HEK293 (cell line): ENCODE data around the gene ZFAND2B.
A peak's percentile ranks its signal among the peaks of the same experiment; 100 is the strongest.

ENCODE experiments used
- CTCF ChIA-PET: fragments of 350-600 bp; formaldehyde crosslinking; extraction: SDS; loops from one replicate; lab custom pipeline; 2021; ENCODE audit warnings: antibody characterized with exemption; lab: Yijun Ruan, JAX
- POLR2A ChIA-PET: fragments of 300-600 bp; formaldehyde crosslinking; extraction: SDS; loops from one replicate; lab custom pipeline; 2020; ENCODE audit warnings: antibody characterized with exemption, inconsistent platforms; lab: Yijun Ruan, JAX
- H3K27ac ChIP-seq: fragments of 200-500 bp; sonication (Bioruptor generic); 2 replicates; pipeline ENCODE4 v1.5.1; 2014; ENCODE audit warnings: low read depth, low read length, control low read depth, inconsistent platforms; ENCODE audit errors: extremely low read depth
- H3K36me3 ChIP-seq, 2 experiments: fragments of 200-500 bp in 1 of 2; sonication (Bioruptor generic) in 1 of 2; 1 replicate in 1 of 2; 2 replicates in 1 of 2; pipeline ENCODE4 v1.5.1; 2014 to 2017; ENCODE audit warnings: inconsistent platforms in 2 of 2, low read length in 2 of 2; ENCODE audit not compliant: control insufficient read depth in 2 of 2, insufficient read depth in 1 of 2
- H3K4me1 ChIP-seq: fragments of 200-500 bp; sonication (Bioruptor generic); 2 replicates; pipeline ENCODE4 v1.5.1; 2014; ENCODE audit warnings: mild to moderate bottlenecking, low read length, inconsistent platforms; ENCODE audit not compliant: control insufficient read depth, insufficient read depth
- H3K4me3 ChIP-seq: 2 replicates; pipeline ENCODE4 v1.5.1; 2011; ENCODE audit warnings: low read depth, mild to moderate bottlenecking, control low read depth, low read length, moderate library complexity
- H3K9me3 ChIP-seq: fragments of 200-500 bp; sonication (Bioruptor generic); 2 replicates; pipeline ENCODE4 v1.5.1; 2014; ENCODE audit warnings: low read depth, low read length, inconsistent platforms; ENCODE audit not compliant: control insufficient read depth, insufficient read depth
- BCL6B ChIP-seq: fragments of 450-650 bp; formaldehyde crosslinking; IDR thresholded peaks from 2 replicates; pipeline ENCODE4 v1.5.1; 2017; ENCODE audit warnings: missing biosample characterization, missing genetic modification characterization
- GLIS2 ChIP-seq: fragments of 450-650 bp; formaldehyde crosslinking; IDR thresholded peaks from 2 replicates; pipeline ENCODE4 v1.5.1; 2016; ENCODE audit warnings: missing biosample characterization, missing genetic modification characterization
- HOXC10 ChIP-seq: sonication (generic); formaldehyde crosslinking; IDR thresholded peaks from 2 replicates; pipeline ENCODE4 v1.8.1; 2023; ENCODE audit warnings: mild to moderate bottlenecking, missing genetic modification reagents
- KLF8 ChIP-seq: fragments of 450-650 bp; formaldehyde crosslinking; IDR thresholded peaks from 2 replicates; pipeline ENCODE4 v1.5.1; 2016; ENCODE audit warnings: missing biosample characterization, missing genetic modification characterization
- REST ChIP-seq: fragments of 450-650 bp; formaldehyde crosslinking; IDR thresholded peaks from 2 replicates; pipeline ENCODE4 v1.5.1; 2016; ENCODE audit warnings: missing biosample characterization, missing genetic modification characterization
- SP3 ChIP-seq: fragments of 450-650 bp; formaldehyde crosslinking; IDR thresholded peaks from 2 replicates; pipeline ENCODE4 v1.5.1; 2016; ENCODE audit warnings: missing biosample characterization, missing genetic modification characterization
- TSHZ1 ChIP-seq: fragments of 450-650 bp; formaldehyde crosslinking; IDR thresholded peaks from 2 replicates; pipeline ENCODE4 v1.5.1; 2016; ENCODE audit warnings: missing biosample characterization, missing genetic modification characterization, borderline replicate concordance
- ZBTB1 ChIP-seq: fragments of 450-650 bp; formaldehyde crosslinking; IDR thresholded peaks from 2 replicates; pipeline ENCODE4 v1.5.1; 2016; ENCODE audit warnings: missing biosample characterization, missing genetic modification characterization
- ZBTB11 ChIP-seq: fragments of 450-650 bp; formaldehyde crosslinking; conservative IDR thresholded peaks from 2 replicates; pipeline ENCODE4 v1.5.1; 2016; ENCODE audit warnings: low read depth, missing biosample characterization, missing genetic modification characterization
- ZBTB17 ChIP-seq: fragments of 450-650 bp; formaldehyde crosslinking; IDR thresholded peaks from 2 replicates; pipeline ENCODE4 v1.5.1; 2016; ENCODE audit warnings: missing biosample characterization, missing genetic modification characterization
- ZNF324 ChIP-seq: fragments of 450-650 bp; formaldehyde crosslinking; IDR thresholded peaks from 2 replicates; pipeline ENCODE4 v1.5.1; 2016; ENCODE audit warnings: missing biosample characterization, missing genetic modification characterization
- ZNF335 ChIP-seq: fragments of 450-650 bp; formaldehyde crosslinking; conservative IDR thresholded peaks from 2 replicates; pipeline ENCODE4 v1.5.1; 2016; ENCODE audit warnings: missing biosample characterization, missing genetic modification characterization
- ZNF350 ChIP-seq: fragments of 450-650 bp; formaldehyde crosslinking; IDR thresholded peaks from 2 replicates; pipeline ENCODE4 v1.5.0; 2017; ENCODE audit warnings: missing biosample characterization, mild to moderate bottlenecking, missing genetic modification characterization
- ZNF488 ChIP-seq: fragments of 450-650 bp; formaldehyde crosslinking; IDR thresholded peaks from 2 replicates; pipeline ENCODE4 v1.5.1; 2016; ENCODE audit warnings: missing biosample characterization, missing genetic modification characterization
- ZNF518A ChIP-seq: fragments of 450-650 bp; formaldehyde crosslinking; conservative IDR thresholded peaks from 2 replicates; pipeline ENCODE4 v1.5.1; 2016; ENCODE audit warnings: low read depth, missing biosample characterization, missing genetic modification characterization
- ZNF623 ChIP-seq: fragments of 450-650 bp; formaldehyde crosslinking; IDR thresholded peaks from 2 replicates; pipeline ENCODE4 v1.5.1; 2016; ENCODE audit warnings: missing biosample characterization, missing genetic modification characterization
- ZNF776 ChIP-seq: fragments of 450-650 bp; formaldehyde crosslinking; IDR thresholded peaks from 2 replicates; pipeline ENCODE4 v1.5.0; 2017; ENCODE audit warnings: missing biosample characterization, missing genetic modification characterization, borderline replicate concordance

Gene ZFAND2B

GRCh38 chr2:219205981-219206327 is 628 bp upstream of the ZFAND2B start (continued):
- no peak for TF ChIP-seq ZBTB1 (tag by site-specific recombination)
- TF ChIP-seq HOXC10, result no peak
- no peak for TF ChIP-seq ZNF488

- ChIA-PET POLR2A (interaction anchor here (0.6 to 2.6 kb wide), 16 partner anchors 11 to 337 kb away, joined by 3 to 42 read pairs (median 6); partner anchors contain the start of genes ABCB6, ANKZF1, ATG9A and CNPPD1), CTCF (interaction anchor here (0.7 to 3.2 kb wide), 5 partner anchors 34 to 499 kb away, joined by 3 to 8 read pairs (median 3); partner anchors contain the start of genes GLB1L and STK16)
- Histone ChIP-seq H3K4me3 (peak overlapping the region; percentile 76), H3K9me3 (no peaks in the 10 kb centered on the region), H3K4me1 (peaks cover 8% of the 10 kb centered on the region), H3K27ac (no peak overlapping the region; the same call in 1 of the 2 replicates), H3K36me3 (peaks cover 9 to 46% of the 10 kb centered on the region in 2 experiments; a peak in 2 of 3 replicates)
- TF ChIP-seq ZNF335 (tag by site-specific recombination) (peak; percentile 71), REST (tag by site-specific recombination) (no peak), KLF8 (no peak), GLIS2 (tag by site-specific recombination) (peak; percentile 35; the same call in 1 of the 2 replicates), ZNF776 (no peak), BCL6B (tag by site-specific recombination) (no peak), TSHZ1 (tag by site-specific recombination) (no peak), ZBTB17 (peak; percentile 40), ZNF623 (tag by site-specific recombination) (no peak), ZNF324 (no peak), SP3 (tag by site-specific recombination) (peak; percentile 26; the same call in 1 of the 2 replicates), ZBTB11 (no peak), ZNF518A (tag by site-specific recombination) (no peak), ZNF350 (tag by site-specific recombination) (no peak)
Observed at GRCh38 chr2:219207134-219207883, 727 bp downstream of the ZFAND2B start.
